ENCODE results near the gene PLEKHG4.

- TF ChIP-seq CTCF (IDR thresholded peaks at IDR 0.05): no peak
- no peak for TF ChIP-seq POLR2A (IDR thresholded peaks at IDR 0.05)
- TF ChIP-seq EP300 (IDR thresholded peaks at IDR 0.05): no peak
Observed at GRCh38 chr16:67326115-67326471, 46.8 kb downstream of the PLEKHG4 start.

Data from ovary (tissue), 3 donors.